Measurements from ENCODE around the gene ATP10B.

- TF ChIP-seq CTCF (IDR thresholded peaks at IDR 0.05) (no peak), POLR2A (IDR thresholded peaks at IDR 0.05) (no peak)
These were observed 131.2 kb downstream of the ATP10B start for GRCh38 chr5:160720822-160721221.
